Lung (tissue), 12 donors: ENCODE measurements around the gene SEZ6L2. TPM values are rescaled to one million over a fixed set of nuclear protein-coding genes. Genes with fewer than 3 reads are reported as not detected.
A peak's percentile ranks its signal among the peaks of the same experiment; 100 is the strongest.

Experiments used
- ATAC-seq: fragments of 200-7000 bp; cut with Tn5 transposase; one replicate; pipeline ENCODE4 v1.9.1; 2020; ENCODE audit warnings: moderate number of reproducible peaks; ENCODE audit not compliant: insufficient read depth, low FRiP score
- DNase-seq, 3 donors: peaks; one replicate each; pipeline ENCODE4 v3.0.0-alpha.2; 2013 to 2017
- H3K27ac ChIP-seq, 2 donors: one replicate each; pipeline ENCODE4 v1.5.1; 2013; ENCODE audit warnings: mild to moderate bottlenecking in 2 of 2, moderate library complexity in 2 of 2, control low read depth in 1 of 2, inconsistent platforms in 1 of 2, low read depth in 1 of 2, low read length in 1 of 2
- H3K27me3 ChIP-seq, 3 donors: one replicate each; pipeline ENCODE4 v1.5.1; 2013; ENCODE audit warnings: low read length in 2 of 3; ENCODE audit not compliant: control insufficient read depth in 3 of 3, insufficient read depth in 3 of 3
- H3K36me3 ChIP-seq, 4 donors: one replicate each; pipeline ENCODE4 v1.5.1; 2013; ENCODE audit warnings: low read length in 4 of 4, mild to moderate bottlenecking in 1 of 4, moderate library complexity in 1 of 4; ENCODE audit not compliant: control insufficient read depth in 4 of 4, insufficient read depth in 4 of 4
- H3K4me1 ChIP-seq, 5 donors: one replicate each; pipeline ENCODE4 v1.5.1; 2013; ENCODE audit warnings: low read length in 5 of 5, mild to moderate bottlenecking in 2 of 5, moderate library complexity in 1 of 5; ENCODE audit not compliant: control insufficient read depth in 5 of 5, insufficient read depth in 5 of 5
- H3K4me3 ChIP-seq: one replicate; pipeline ENCODE4 v1.5.1; 2013; ENCODE audit warnings: mild to moderate bottlenecking, control low read depth, moderate library complexity
- H3K9ac ChIP-seq, 2 donors: one replicate each; pipeline ENCODE4 v1.5.1; 2013; ENCODE audit warnings: low read length in 2 of 2, control low read depth in 1 of 2; ENCODE audit not compliant: insufficient read depth in 1 of 2
- H3K9me3 ChIP-seq, 4 donors: one replicate each; pipeline ENCODE4 v1.5.1; 2013; ENCODE audit warnings: low read length in 3 of 4, mild to moderate bottlenecking in 1 of 4, moderate library complexity in 1 of 4; ENCODE audit not compliant: control insufficient read depth in 4 of 4, insufficient read depth in 3 of 4
- CTCF ChIP-seq: IDR thresholded peaks from 2 replicates; pipeline ENCODE4 v1.5.1; 2012; ENCODE audit warnings: mild to moderate bottlenecking; ENCODE audit errors: control extremely low read depth, extremely low read depth
- WGBS, 2 donors: extraction: QIAGEN DNeasy Blood & Tissue Kit; methylation state at CpG; one replicate each; pipeline ENCODE4 v1.1.7; 2013; 5-methylcytosine and 5-hydroxymethylcytosine counted together
- polyA plus RNA-seq, 2 donors: library from polyadenylated mRNA; stranded (reverse); fragments of 200-250 nt; gene quantifications; one replicate each; pipeline ENCODE4 v1.2.1, GENCODE V29; 2013
- total RNA-seq, 2 donors: library from RNA; depleted of rRNA in 1 of 2; stranded (reverse); fragments of >200 nt in 1 of 2; gene quantifications; one replicate each; pipeline ENCODE4 v1.2.1, GENCODE V29; 2014 to 2021
- donor health status: control.
- donor health status: control.
- donor health status: Bipolar disorder and iron deficiency.
- donor health status: healthy.
- donor health status: DM: yes; HTN: yes; CAD: no.

The SEZ6L2 gene
- total and polyA plus RNA-seq, 4 donors, result 4.6 to 19.2 (median 6.1) TPM

- peak overlapping the region; percentile 71 to 92 for H3K27ac ChIP-seq
- H3K36me3 ChIP-seq, result peaks cover 0 to 13% (median 2%) of the 10 kb centered on the region in 4 donors
- H3K4me3 ChIP-seq, result peak overlapping the region; percentile 99
- peak overlapping the region; percentile 53 to 90 for H3K9ac ChIP-seq
- ATAC-seq, result peak; percentile 7
- TF ChIP-seq CTCF, result no peak
- peak; percentile 29 to 65 (median 53) for DNase-seq
- peaks cover 0 to 15% (median 8%) of the 10 kb centered on the region in 5 donors for H3K4me1 ChIP-seq
- H3K27me3 ChIP-seq, result no peaks in the 10 kb centered on the region
- no peaks in the 10 kb centered on the region for H3K9me3 ChIP-seq
- WGBS, 2 donors, result 5 to 9% methylated on average over 12 of the region's 12 CpGs
Observed at GRCh38 chr16:29926711-29927052, 27.3 kb upstream of the SEZ6L2 start.

GRCh38 chr16:29925781-29926710, 26.7 kb upstream of the SEZ6L2 start, which contains the start of gene KCTD13:
KCTD13 (minus strand) TSS chr16:29926226; CDS start chr16:29926033, 193 bp downstream.
- Histone ChIP-seq H3K27me3 (no peaks in the 10 kb centered on the region), H3K36me3 (peaks cover 0 to 16% (median 2%) of the 10 kb centered on the region in 4 donors), H3K4me3 (peak within 1 kb of the TSS; percentile 99), H3K4me1 (peaks cover 0 to 15% (median 8%) of the 10 kb centered on the region in 5 donors), H3K9ac (peak within 1 kb of the TSS; percentile 53 to 90), H3K9me3 (no peaks in the 10 kb centered on the region), H3K27ac (peak within 1 kb of the TSS; percentile 71 to 92)
- ATAC-seq, result peak; percentile 96
- DNase-seq, result peak; percentile 91 to 95 (median 92)
- TF ChIP-seq CTCF, result no peak
- 0% methylated on average over 87 to 89 of the region's 89 CpGs for WGBS, 2 donors

- no peak for TF ChIP-seq CTCF
- Histone ChIP-seq H3K27me3 (no peaks in the 10 kb centered on the region), H3K36me3 (peaks cover 0 to 16% (median 2%) of the 10 kb centered on the region in 4 donors), H3K4me1 (peaks cover 0 to 15% (median 8%) of the 10 kb centered on the region in 5 donors), H3K9ac (peak overlapping the region in 1 of 2 donors; percentile 20), H3K4me3 (peak overlapping the region; percentile 99), H3K9me3 (no peaks in the 10 kb centered on the region), H3K27ac (no peak overlapping the region)
- 7 to 9% methylated on average over 9 of the region's 9 CpGs for WGBS, 2 donors
- peak in 2 of 3 donors; percentile 16 to 22 for DNase-seq
- ATAC-seq, result no peak
Observed at GRCh38 chr16:29925105-29925756, 25.9 kb upstream of the SEZ6L2 start.
